ENCODE measurements around the gene SLIT3.

SLIT3 gene

GRCh38 chr5:169099801-169100734 is 200.9 kb downstream of the SLIT3 start:
- DNase-seq: no peak

GRCh38 chr5:169098331-169099121 is 202.4 kb downstream of the SLIT3 start:
- no peak for DNase-seq

DNA sequence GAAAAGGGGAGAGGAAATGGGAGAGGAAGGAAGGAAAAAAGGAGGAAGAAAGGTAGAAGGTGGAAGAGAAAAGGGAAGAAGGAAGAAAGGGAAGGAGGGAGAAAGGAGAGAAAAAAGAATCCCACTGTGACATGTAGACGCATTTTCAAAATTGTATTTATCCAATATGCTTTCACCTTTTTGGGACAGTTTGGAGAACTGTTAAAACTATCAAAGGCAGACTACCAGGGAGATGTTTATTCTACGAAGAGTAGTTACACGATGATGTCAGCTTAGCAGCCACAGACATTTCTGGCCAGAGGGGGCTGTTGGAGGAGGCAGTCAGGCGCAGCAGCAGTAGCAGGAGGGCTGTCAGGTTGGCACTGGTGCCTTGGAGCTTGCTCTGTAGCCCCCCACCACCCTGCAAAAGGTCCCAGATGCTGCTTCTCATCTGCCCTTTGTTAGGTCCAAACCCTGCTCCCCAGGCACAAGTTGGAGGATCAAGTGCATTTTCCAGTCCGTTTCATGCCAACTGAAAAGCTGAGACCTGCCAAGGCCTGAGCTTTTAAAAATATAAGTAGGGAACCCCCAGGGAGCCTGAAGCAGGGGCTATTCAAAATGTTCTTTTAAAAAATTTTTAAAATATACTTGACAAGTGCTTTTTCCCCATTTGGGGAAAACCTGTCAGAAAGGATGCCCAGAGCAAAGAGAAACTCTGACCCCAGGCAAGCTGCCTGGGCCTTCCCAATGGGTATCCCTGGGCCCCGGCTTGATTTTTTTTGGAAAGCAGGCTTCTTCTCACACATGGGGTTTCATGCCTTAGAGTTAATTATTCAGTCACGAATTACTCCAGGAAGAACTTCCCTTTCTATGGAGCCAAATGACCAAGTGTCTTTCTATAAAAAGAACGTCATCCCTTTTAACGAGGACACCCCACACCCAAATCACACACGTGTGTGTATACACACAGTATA is 203.3 kb downstream of the SLIT3 start:
- DNase-seq: no peak

DNA sequence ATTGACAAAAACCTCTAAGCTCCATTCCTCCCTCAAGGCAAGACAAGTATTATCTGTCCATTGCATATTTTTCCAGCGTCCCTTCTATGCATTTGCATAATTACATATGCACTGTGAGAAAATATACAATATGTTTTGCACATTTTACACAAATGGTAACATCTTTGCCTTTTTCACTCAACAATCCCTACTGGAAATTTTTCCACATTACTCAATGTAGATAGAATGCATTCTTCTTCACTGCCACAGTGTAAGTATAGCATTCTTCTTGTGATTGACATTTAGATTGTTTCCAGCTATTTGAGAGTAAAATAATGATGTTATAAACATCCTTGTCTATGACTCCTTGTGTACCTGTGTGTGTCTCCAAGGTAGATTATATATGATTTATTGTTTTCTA is 205.0 kb downstream of the SLIT3 start:
- DNase-seq: no peak

- DNase-seq: no peak
Observed at GRCh38 chr5:169095410-169095960, 205.5 kb downstream of the SLIT3 start.

- no peak for DNase-seq
Observed at GRCh38 chr5:169094586-169095409, 206.1 kb downstream of the SLIT3 start.

DNA sequence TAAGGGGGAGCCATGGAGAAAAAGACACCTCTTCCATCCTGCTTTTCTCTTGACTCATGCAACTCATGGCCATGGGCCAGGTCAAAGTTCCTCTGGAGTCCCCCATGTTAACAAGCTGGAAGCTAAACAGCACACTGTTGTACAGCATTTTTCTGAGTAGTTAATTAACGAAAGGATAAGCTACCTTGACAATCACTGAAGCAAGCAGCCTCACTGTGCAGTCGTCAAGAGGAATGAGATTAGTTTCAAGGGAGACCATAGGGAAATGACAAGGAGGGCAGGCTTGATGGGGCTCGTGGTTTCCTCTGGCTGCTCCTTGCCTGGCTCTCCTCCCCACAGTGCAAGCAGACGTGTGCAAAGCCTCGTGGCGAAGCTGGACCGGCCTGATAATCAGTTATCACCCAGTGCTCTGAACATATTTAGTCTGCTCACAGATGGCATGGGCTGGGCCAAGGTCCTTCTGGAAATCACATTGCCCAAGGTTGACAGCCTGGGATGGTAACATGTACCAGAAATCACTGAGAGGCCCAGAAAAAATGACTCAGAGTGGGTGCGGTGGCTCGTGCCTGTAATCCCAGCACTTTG is 209.5 kb downstream of the SLIT3 start:
- no peak for DNase-seq

DNA sequence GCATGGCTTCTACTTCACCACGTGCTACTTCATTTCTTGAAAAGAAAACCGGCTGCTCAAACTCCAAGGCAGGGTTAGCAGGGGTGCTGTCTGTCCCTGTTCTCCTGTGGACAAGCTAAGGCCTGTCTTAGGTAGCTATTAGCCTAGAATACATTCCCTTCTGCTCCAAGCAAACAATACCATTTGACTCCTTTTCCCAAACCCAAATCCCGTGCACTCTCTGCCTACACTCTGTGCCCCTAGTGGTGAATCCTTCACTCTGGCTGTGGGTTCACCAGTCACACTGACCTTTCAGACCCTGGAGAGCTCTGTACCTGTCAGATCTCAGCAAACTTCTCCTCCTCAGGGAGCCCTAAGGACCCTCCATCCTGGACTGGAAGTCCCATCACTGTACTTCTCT is 211.6 kb downstream of the SLIT3 start:
- no peak for DNase-seq

DNA sequence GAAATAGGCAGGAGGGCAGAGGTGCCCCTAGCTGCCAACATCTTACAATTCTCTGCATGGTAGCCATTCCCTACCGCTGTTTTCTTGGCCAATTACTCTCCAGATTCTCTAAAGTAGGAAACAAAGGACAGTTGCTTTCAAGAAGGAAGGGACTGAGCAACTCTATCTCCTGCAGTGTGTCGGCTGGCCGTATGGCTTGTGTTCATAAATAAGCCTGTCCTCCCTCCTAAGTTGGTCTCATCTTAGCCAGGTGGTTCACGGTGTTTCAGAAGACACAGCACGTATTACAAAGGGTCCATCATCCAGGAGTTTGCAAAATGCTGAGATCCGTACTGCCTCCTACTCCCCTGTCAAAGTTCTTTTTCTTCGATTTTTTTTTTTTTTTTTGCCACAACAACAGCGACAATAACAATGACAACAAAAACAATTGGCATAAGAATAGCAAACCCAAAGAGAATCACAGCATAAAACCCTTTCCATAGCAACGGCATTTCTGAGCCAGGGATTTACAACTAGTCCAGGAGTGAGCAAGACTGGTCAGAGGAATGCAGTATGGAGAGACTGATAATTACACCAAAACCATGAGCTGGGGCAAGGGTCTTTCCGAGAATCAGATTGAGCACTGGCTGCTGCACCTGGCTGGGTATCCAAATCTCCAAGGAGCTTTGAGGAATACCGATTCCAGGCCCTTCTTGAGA is 212.8 kb downstream of the SLIT3 start:
- DNase-seq: no peak

DNA sequence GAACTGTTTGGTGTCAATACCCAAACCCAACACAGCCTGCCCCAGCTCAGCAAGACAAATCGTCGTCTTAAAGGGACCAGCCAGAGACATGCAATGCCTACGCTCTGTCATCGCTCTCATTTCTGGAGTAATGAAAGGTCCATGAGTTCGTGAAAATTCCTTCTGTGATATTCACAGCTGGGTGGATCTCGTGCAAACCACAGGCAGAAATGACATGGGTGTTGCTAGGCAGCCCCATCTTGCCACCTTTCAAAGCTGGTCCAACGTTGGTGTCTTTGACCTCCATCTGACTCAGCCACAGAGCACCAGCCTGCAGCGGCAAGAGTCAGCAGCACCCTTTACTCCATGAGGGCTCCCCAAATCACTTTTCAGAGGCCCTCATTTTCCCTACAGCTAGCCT is 215.3 kb downstream of the SLIT3 start:
- no peak for DNase-seq

DNA sequence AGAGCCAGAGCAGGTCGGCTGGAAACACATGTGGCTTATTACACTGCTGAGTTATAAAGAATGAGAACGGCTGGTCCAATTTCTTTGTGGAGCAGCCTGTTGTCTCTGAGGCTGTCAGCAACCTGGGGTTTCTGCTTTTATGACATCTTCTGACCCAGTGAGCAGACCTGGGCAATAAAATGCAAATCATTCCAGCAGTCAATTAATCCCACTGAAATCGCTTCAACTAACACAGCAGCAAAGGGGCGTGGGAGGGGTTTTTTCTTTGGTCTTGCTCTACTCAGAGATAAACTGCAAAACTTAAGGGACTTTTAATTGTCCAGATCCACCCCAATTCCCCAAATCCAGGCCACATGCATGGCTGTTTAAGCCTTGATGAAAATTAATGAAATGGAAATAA is 215.7 kb downstream of the SLIT3 start:
- DNase-seq: no peak

DNA sequence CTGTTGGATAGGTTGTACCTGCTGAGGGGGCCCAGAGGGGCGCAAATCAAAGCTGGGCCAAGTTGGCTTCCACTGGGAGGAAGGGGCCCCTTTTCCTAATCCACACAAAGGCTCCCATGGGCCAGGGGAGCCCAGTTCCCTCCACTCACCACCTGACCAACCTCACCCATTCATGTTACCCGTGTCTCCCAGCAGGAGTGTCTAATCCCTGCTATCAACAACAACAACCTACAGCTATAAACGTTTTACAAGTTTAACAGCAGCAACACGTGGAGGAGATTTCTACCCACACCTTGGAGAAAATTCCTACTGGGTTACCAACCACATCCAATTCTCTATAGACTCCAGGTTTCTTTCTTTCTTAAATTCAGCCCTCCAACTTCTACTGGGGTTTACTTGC is 216.2 kb downstream of the SLIT3 start:
- no peak for DNase-seq

GRCh38 chr5:169083394-169084018 is 217.4 kb downstream of the SLIT3 start:
- DNase-seq: no peak

DNA sequence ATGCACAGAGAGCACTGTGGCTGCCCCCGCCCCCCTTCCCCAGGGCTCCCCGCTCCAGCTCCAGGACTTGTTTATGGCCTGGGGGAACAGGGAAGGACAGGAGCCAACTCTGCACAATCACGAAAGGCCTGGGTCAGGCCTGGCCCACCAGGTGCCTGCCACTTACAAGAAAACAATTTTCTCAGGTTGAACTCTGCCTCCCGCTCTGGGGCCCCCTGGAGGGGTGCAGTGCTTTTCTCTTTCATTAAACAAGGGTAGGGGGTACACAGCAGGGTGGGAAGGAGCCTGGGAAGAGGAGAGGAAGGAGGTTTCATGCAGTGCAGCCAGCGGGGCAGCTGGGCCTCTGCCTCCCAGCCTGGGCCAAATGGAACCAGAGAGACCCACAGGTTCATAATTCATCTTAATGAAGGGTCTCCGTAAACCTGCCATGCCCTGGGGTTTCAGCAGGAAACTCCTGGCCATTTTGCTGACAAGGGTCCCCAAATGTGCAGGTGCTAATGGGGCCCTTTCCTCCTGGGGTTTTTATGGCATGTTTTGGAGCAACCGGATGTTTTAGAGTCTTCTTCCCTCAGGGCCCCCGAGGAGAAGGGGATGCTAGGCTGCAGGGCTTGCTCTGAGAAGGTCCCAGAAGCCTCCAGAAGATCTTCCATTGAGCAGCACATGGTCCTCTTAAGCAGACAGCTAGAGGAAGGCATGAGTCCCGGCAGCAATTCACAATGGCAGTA is 219.8 kb downstream of the SLIT3 start:
- no peak for DNase-seq

GRCh38 chr5:169080448-169080911 is 220.5 kb downstream of the SLIT3 start:
- no peak for DNase-seq

GRCh38 chr5:169079697-169080096 is 221.2 kb downstream of the SLIT3 start:
- no peak for DNase-seq

- no peak for DNase-seq
Observed at GRCh38 chr5:169074839-169075238, 226.1 kb downstream of the SLIT3 start.

GRCh38 chr5:169072233-169072632 is 228.7 kb downstream of the SLIT3 start:
- DNase-seq: no peak

- DNase-seq: no peak
Observed at GRCh38 chr5:169070413-169070812, 230.5 kb downstream of the SLIT3 start.

Data from activated naive CD4-positive, alpha-beta T cell (primary cell).